HG02970 (cell line): ENCODE measurements around the gene CCDC33.

ENCODE experiments used
- ATAC-seq: cut with Tn5 transposase; IDR thresholded peaks from one replicate; pipeline ENCODE4 v1.9.1; 2021; ENCODE audit warnings: mild to moderate bottlenecking, moderate library complexity, moderate number of reproducible peaks; ENCODE audit not compliant: unreplicated experiment, low FRiP score

CCDC33 gene

DNA sequence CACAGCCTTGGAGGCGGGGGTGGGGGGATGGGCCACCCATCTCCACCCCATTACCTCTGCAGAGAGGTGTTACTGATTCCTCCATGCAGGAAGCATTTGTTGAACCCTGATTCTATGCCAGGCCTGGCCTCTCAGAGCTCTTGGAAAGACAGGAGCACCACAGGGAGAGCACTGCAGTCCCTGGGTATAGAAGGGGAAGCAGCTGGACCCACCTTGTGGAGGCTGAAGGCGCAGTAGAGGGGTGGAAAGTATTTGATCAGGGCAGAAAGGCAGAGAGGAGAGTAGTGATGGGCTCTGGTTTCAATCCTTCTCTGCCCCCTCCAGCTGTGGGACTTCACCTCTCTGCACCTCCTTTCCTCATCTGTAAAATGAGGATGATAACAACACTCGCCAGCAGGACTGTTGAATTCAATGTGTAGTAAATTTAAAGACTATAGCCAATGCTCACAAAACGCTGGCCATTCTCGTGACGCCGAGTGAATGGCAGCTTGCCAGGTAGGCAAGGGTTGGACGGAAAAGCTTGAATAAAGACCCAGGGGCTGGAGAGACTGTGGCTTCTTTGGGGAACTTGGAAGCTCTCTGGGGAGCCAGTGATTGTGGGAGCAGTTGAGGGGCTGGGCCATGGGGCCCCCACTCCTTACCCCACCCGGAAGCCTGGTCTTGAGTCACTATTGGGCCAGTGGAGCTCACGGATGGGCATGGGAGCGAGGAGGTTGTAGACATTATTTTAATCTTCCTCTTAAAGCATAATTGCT, 8.0 kb upstream of the CCDC33 start:
- ATAC-seq = no peak

DNA sequence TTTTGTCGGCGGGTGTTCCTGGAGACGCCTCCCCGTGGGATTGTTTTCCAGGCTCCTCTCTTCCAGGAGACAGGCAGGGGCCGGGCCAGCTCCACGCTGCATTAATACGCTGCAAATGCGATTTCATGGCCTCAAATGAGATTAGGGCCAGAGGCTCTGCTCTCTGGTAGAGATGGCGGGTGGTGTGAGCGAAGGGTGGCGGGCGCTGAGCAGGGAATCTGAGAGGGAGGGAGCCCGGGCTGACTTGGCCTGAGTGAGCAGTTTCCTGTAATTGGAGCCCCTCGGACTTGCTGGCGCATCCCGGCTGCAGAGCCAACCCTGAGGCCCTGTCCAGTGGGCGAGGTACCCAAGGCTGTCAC, 7.4 kb upstream of the CCDC33 start:
- no peak for ATAC-seq

DNA sequence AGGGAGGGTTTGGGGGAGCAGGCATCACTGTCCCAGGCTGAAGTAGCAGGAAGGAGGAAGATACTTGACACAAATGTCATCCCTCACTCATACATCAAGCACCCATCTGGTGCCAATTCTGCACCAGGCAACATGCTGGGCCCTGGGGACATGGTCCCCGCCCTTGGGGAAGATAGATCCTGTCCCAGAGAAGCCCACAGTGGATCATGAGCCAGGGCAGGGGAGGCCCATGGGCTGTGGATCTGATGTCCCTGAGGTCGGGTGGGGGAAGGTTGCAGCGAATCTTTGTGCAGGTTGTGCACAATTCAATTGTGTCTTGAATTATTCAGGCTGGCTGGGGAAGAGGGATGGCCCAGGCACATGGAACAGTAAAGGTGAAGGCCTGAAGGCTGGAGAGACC, 6.4 kb upstream of the CCDC33 start:
- no peak for ATAC-seq

GRCh38 chr15:74231475-74231874, 4.7 kb upstream of the CCDC33 start:
- ATAC-seq = no peak

GRCh38 chr15:74233373-74233772, 2.8 kb upstream of the CCDC33 start:
- ATAC-seq = no peak

DNA sequence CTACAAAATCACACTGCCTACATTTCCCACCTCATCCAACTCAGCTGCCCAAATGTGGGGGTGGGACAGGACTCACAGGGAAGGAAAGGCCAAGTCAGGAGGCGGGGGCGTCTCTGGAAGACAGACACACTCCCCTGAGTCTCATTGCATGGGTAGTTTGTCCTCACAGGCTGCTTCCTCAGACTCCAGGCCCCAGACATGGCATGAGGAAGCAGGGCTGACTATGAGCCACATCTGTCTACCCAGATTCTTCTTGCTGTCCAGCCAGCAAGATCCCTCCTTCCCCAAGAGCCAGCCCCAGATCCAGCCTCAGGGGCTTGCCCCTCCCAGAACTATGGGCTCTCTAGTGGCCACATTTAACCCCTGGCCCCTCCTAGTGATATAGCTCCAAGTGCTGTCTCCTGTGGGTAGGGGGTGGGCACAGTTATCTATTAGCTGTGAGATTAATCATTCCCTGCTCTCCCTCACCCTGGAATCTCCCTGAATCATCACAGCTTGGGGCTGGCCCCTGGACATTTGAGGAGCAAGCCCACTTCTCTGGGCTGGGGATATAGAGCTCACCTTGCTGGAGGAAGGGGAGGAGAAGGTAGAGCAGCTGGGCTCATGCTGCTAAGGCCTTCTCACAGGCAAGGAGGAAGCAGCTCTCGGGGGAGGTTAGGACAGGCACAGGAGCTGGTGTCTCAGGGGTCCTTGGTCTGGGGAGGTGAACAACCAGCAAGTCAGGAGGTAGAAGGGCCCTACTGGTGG, 2.1 kb upstream of the CCDC33 start:
- ATAC-seq = no peak

DNA sequence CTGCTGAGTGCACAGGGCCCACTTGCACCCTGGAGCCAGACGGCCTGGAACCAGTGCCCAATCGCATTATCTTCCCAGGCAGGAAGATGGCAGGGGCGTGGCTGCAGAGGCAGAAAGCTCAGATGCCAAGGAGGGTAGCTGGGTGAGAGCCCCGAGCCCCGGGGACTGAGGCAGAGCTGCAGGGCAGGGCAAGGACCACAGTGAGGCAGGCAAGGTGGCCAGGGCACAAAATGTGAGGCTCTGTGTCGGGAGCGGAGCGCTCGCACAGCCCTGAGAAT, 1.6 kb upstream of the CCDC33 start:
- no peak for ATAC-seq

- no peak for ATAC-seq
Measured at GRCh38 chr15:74239051-74239705, 3.1 kb downstream of the CCDC33 start.

GRCh38 chr15:74240002-74240568, 4.0 kb downstream of the CCDC33 start:
- ATAC-seq = no peak

GRCh38 chr15:74240897-74241614, 4.9 kb downstream of the CCDC33 start:
- ATAC-seq = no peak

GRCh38 chr15:74242441-74243185, 6.5 kb downstream of the CCDC33 start:
- ATAC-seq = no peak

DNA sequence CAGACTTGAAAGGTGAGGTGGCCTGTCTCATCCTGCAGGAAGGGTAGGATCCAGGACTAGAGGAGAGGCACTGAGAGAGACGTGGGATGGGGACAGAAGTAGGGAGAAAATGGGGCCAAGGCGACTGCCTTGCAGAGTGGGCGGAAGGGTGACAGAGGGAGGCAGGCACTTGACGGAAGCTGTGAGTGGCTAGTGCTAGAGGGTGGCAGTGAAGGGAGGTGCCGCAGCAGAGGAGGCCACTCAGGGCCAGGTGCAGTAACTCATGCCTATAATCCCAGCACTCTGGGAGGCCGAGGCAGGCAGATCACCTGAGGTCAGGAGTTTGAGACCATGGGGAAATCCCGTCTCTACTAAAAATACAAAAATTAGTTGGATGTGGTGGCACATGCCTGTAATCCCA, 7.3 kb downstream of the CCDC33 start:
- no peak for ATAC-seq

DNA sequence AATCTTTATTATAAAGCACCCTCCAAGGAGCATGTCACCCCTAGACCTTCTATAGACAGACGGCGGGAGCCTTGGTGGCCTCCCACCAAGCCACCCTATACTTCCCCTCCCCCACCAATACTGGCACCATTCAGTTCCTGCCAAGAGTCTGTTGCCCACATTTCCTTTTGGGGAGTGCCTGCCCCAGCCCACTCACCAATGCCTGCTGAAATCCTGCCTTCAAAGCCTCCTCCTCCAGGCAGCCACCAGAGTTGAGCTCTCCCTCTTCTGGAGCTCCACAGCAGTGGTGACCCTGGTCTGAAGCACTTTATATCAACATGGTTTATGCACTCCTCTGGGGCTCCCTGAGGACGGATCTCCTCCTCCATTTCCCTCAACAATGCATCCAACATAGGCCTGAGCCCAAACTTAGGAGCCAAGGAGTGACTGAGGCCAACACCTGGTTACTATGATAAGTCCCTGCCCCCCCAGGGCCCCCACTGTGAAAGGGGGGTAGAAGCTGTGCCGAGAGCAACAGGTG, 8.8 kb downstream of the CCDC33 start:
- no peak for ATAC-seq

- ATAC-seq = no peak
Measured at GRCh38 chr15:74245342-74245931, 9.3 kb downstream of the CCDC33 start.

- ATAC-seq = no peak
Measured at GRCh38 chr15:74250266-74250665, 14.1 kb downstream of the CCDC33 start.

GRCh38 chr15:74251131-74251811, 15.1 kb downstream of the CCDC33 start:
- no peak for ATAC-seq

GRCh38 chr15:74252291-74252690, 16.2 kb downstream of the CCDC33 start:
- ATAC-seq = no peak

GRCh38 chr15:74252721-74253120, 16.6 kb downstream of the CCDC33 start:
- ATAC-seq = no peak
